NCI-H526 treated with DMSO at 0.1 percent for 48 hours (cell line): ENCODE data around the gene PHACTR1.

Source experiments
- DNase-seq: peaks from one replicate; lab custom pipeline; 2025; lab: John Stamatoyannopoulos, UW

PHACTR1 gene

GRCh38 chr6:13074415-13075140 is 358.0 kb downstream of the PHACTR1 start:
- no peak for DNase-seq

GRCh38 chr6:13075141-13075845 is 358.7 kb downstream of the PHACTR1 start:
- DNase-seq: no peak

- no peak for DNase-seq
These were observed 360.0 kb downstream of the PHACTR1 start for GRCh38 chr6:13076575-13076974.

DNA sequence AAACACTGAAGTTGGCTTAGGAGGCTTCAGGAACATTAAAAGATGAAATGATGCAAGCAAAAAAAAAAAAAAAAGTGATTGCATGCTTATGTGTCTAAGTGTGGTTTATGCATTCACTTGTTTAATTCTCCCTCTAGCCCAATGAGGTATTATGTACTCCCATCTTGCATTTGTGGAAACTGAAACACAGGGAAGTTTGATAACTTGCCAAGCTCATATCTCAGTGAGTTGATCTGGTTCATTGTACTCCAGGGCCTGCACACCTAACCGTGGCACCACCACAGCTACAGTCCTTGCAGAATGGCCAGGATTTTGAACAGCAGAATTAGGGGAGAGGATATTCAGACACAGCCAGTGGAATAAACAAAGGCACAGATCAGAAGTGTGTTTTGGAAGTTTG is 360.6 kb downstream of the PHACTR1 start:
- DNase-seq: no peak

DNA sequence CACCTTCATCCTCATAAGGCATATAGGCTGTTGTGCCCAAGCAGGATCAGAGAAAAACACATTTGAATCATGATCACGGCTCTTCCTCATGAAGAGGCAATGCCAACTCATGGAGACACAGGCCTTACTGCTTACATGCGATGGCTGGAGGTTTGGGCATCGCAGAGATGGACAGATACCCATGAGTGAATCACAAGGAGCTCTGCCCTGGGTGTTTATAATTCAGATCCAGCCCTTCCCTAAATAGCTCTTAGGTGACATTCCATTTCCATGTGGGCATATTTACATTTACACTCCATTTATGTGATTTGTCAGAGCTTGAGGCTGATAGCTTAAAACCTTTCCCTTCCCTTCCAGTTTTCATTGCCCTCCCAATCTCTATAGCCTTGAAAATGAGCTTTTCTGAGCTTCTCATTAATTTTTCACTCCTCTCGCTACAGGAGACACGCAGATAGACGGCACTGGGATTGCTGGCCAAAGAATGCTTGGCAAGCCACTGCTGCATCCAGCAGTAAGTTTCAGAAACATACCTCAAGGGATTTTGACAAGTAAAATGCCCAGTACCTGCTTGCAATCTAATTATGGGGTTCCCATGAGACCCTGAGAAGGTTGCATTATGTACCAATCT is 362.6 kb downstream of the PHACTR1 start:
- no peak for DNase-seq

DNA sequence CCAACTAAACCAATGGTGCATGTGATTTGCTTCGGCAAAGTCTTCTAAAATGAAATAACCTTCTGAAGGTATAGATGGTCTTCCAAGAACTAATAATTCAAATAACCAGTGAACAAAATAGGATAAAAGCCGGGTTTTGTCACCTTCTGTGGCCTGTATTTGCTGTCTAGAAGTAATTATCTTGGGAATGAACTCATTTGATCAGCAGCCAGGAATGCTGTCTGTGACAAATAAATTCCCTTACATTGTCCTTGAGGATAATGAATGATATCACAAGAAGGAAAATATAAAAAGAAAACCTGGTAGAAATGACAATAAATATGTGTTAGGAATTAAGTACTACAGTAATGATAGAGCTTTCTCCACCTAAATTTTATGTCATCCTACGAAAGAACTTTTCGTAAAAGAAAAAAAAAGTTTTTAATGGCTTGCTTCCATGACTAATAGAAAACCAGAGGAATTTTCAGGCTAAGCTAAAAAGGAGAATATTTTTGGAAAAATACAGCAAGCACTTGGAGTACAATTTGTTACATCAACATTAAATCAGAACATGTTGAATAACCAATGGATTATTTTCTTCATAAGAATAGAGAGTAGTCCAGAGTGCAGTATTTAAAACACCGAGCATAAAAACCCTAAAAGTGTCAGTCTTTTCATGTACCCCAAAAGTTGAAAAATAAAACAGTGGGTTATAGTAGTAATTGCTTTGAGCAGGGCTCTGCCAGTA is 364.1 kb downstream of the PHACTR1 start:
- DNase-seq: no peak

DNA sequence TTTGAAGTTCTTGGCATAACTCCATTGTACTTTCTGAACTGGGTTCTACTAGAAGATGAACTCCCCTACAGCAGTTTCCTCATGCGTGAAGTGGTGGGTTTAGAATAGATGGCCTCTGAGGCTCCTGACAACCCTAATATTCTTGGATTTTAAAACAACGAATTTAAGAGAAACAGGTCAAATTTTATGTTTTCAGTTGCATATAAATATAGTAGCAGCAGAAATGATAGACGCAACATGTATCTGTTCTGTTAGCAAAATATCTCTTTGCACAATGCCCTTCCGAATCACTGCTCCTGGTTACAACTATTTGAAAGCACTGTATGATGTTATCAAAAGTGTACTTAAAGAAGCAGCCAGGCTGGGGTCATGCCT is 364.6 kb downstream of the PHACTR1 start:
- no peak for DNase-seq

- no peak for DNase-seq
These were observed 372.9 kb downstream of the PHACTR1 start for GRCh38 chr6:13089296-13089994.

GRCh38 chr6:13091192-13091591 is 374.6 kb downstream of the PHACTR1 start:
- no peak for DNase-seq

DNA sequence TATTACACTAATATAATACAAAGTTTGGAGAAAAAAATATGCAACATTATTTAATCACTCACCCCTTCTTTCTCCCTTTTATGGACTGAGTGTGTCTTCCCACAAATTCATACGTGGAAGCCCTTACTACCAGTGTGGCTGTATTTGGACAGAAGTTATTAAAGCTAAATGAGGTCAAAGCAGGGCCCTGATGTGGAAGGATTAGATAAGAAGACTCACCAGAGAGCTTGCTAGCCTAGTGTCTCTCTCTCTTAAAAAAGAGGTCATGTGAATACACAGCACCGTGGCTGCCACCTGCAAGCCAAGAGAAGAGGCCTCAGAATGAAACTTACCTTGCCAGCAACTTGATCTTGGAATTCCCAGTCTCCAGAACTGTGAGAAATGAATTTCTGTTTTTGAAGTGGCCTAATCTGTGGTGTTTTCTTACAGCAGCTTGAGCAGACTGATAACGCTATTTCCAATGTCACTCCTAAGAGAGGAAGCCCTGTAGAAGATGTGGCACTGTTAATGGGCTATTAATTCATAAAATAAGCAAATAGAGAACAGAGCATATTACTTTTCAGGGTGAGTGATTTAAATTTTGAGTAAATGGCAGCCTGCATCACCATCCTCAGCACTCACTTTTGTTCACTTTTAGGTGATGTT is 378.3 kb downstream of the PHACTR1 start:
- no peak for DNase-seq

DNA sequence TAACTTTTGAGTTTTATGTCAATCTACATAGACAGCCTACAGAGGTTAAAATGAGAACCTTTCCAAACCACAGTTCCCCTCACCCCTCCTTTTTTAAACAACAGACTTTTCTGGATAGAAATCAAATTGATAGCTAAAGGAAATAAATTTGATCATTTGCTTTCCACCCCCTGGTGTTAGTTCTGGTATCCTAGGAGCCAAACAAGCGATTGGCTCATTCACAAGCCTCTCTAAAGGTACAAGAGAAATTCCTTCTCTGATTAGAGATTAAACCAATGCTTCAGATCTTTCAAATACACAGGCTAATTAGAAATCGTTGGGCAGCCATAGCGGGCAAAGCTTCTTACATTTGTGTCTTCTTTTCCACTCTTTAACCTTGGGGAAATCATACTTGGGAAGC is 379.5 kb downstream of the PHACTR1 start:
- DNase-seq: no peak

GRCh38 chr6:13097454-13097853 is 380.9 kb downstream of the PHACTR1 start:
- DNase-seq: no peak

DNA sequence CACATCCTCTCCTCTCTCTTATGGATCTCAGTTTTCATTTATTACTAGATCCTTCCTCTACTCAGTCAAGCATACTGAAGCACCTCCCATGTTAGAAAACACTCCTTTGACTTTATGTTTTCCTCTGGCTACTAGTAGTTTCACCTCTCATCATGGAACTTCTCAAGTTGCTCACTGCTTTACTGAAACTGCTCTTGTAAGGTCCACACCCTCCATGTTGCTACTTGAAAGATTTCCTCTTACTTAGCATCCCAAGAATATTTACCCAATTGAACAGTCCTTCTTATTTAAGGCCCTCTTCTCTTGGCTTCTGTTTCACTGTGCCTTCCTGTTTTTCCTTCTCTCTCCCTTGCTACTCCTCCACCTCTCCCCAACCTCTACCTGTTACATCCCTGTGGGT is 381.4 kb downstream of the PHACTR1 start:
- no peak for DNase-seq

- DNase-seq: no peak
These were observed 382.4 kb downstream of the PHACTR1 start for GRCh38 chr6:13098793-13099570.

DNA sequence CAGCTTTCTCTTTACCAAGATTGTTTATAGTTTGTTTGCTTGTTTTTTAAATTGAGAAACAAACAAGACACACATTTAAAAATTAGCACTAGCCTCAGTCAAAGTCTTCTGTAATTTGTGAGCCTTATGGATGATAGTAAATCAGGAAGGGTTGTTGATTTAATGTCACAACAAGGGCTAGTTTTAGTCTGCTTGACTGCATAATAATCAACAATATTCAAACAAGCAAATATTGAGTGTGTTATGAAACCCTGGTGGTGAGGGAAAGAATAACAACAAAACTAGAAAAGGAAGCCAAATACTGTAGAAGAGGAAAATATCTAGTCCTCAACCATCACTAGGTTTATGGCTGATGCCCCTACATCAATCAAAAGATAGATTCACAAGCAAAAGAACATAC is 383.2 kb downstream of the PHACTR1 start:
- no peak for DNase-seq

- no peak for DNase-seq
These were observed 384.8 kb downstream of the PHACTR1 start for GRCh38 chr6:13101409-13101808.

DNA sequence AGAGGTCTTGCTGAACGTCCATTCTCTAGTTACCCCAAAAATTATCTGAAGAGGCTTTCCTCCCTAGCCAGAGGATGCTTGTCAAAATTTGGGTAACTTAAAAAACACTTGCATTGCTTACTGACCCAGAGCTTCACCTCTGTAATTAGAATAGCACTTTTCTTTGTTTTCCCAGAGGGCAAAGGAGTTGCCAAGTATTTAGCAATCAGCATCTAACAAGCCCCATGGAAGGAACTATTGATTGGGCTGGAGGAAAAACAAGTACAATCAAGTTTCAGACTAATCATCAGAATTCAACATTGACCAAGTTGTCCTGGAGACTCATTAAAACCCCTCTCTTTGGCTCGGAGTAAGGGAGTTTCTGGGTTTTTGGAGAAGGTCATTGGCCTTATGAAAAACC is 385.4 kb downstream of the PHACTR1 start:
- no peak for DNase-seq

DNA sequence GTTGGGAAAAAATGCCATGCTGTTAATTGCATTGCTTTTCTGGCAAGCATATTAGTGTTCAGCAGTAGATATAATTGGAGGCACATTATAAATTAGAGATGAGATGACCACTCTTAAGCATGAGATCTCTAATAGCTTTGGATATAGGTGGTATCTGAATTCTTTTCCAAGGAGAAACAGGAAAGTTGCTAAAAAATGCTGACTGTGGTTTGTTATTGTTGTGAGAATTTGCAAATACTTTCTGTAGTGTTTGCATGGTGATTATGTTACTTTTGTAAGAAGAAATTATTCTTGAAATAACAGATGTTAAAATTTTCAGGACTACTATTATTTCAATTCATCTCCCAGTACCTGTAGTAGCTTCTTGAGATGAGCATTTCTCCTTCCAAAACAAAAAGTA is 386.6 kb downstream of the PHACTR1 start:
- no peak for DNase-seq

DNA sequence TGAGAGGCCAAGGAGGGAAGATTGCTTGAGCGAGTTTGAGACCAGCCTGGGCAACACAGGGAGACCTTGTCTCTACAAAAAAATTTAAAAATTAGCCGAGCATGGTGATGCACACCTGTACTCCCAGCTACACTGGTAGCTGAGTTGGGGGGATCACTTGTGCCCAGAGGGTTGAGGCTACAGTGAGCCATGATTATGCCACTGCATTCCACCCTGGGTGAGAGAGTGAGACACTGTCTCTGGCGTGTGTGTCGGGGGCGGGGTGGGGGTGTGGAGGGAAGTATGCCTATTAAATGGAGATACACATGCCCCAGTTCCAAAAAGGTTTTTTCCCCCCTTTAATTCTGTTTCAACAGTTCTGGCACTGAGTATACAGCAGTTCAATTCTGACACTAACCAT is 388.6 kb downstream of the PHACTR1 start:
- no peak for DNase-seq

DNA sequence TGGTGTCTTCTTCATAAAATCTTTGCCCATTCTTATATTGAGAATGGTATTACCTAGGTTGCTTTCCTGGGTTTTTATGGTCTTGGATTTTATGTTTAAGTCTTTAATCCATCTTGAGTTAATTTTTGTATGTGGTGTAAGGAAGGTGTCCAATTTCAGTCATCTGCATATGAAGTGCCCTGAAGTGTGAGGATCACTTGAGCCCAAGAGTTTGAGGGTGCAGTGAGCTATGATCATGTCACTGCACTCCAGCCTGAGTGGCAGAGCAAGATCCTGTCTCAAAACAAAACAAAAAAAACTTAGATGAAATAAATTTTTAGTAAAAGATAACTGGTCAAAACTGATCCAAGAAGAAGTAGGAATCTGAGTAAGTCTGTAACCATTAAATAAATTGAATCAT is 396.4 kb downstream of the PHACTR1 start:
- no peak for DNase-seq

- no peak for DNase-seq
These were observed 396.8 kb downstream of the PHACTR1 start for GRCh38 chr6:13113376-13113775.
